ENCODE data around the gene DDR2.

DDR2 gene

DNA sequence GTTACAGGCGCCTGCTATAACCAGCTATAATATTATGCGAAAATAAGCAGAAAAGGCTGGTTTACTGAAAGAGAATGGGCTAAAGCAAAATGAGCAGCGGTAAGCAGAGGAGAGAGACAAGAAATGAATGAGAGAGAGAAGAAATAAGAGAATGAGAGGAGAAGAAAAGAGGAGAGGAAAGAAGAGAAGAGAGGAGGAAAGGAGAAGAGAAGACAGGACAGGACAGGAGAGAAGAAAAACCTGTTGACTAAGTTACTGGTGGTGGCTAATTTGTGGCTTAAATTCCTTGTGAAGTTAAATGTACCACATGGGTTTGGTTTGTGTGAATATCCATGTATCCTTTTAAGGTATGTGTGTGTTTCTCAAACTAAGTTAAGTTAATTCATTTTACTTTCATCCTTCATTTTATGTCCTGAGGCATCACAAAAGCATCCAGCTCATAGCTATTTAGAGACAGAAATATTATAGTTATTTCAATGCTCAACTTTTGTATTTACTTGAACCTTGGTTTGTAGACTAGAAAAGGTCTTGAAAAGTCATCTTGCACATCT, 3.1 kb upstream of the DDR2 start:
- no peak overlapping the region for H3K4me3 ChIP-seq (ENCODE audit: control insufficient read depth, low read depth, low read length)
- TF ChIP-seq, protein P1, sequence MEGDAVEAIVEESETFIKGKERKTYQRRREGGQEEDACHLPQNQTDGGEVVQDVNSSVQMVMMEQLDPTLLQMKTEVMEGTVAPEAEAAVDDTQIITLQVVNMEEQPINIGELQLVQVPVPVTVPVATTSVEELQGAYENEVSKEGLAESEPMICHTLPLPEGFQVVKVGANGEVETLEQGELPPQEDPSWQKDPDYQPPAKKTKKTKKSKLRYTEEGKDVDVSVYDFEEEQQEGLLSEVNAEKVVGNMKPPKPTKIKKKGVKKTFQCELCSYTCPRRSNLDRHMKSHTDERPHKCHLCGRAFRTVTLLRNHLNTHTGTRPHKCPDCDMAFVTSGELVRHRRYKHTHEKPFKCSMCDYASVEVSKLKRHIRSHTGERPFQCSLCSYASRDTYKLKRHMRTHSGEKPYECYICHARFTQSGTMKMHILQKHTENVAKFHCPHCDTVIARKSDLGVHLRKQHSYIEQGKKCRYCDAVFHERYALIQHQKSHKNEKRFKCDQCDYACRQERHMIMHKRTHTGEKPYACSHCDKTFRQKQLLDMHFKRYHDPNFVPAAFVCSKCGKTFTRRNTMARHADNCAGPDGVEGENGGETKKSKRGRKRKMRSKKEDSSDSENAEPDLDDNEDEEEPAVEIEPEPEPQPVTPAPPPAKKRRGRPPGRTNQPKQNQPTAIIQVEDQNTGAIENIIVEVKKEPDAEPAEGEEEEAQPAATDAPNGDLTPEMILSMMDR (conservative IDR thresholded peaks at IDR 0.05; ENCODE audit: control insufficient read depth, insufficient read depth, low read depth, low read length) = no peak
- DNase-seq (ENCODE audit: low read depth) = no peak

DNA sequence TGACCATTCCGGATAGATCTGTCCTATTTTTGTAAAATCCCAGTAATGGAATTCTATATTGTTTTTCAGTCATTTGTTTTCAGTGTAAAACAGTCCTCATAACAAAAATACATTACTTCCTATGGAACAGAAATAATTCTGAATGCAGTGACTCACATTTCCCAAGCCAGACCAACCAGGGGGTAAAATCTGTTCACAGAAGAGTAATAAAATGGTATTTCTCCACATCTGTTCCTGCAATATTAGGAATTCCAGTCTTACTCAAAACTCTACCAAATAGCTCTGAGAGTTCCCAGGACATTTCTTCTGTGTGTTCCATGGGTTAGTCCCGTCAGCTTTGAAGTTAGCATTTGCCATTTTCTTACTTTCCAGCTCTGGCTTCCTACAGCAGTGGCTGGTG, 2.6 kb upstream of the DDR2 start:
- TF ChIP-seq, protein P1 (conservative IDR thresholded peaks at IDR 0.05; ENCODE audit: control insufficient read depth, insufficient read depth, low read depth, low read length) = no peak
- peak; percentile 90 for DNase-seq (ENCODE audit: low read depth)

DNA sequence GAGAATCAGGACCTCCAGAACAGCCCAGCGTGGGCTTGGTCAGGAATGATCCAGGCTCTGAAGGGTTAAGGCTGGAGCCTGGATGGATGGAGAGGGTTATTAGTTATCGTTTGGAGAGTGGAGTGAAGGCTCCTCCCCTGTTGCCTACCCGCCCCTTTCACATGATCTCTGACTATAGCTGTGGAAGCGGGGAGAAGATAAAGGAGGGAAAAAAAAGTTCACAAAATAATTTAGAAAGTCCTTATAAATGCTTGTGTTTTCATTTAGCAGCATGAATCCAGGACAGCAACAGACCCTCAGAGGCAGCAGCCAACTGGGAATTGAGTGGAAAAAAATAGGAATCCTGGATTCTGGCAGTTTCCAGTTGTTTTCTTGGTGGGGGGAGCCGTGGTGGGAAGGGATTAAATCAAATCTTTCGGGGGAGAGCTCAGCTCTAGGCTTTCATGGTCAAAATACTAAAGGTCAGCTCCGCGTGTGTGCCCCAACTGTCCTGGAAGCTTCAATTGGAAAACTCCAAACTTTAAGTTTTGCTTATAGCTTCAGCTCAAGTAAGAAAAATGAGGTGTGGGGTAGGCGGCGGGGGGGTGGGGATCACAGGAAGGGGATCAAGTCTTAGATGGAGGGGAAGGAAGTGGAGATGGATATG, 595 bp upstream of the DDR2 start:
- H3K4me3 ChIP-seq (ENCODE audit: control insufficient read depth, low read depth, low read length) = peak overlapping the region; percentile 84
- DNase-seq (ENCODE audit: low read depth) = peak; percentile 81
- TF ChIP-seq, protein P1 (conservative IDR thresholded peaks at IDR 0.05; ENCODE audit: control insufficient read depth, insufficient read depth, low read depth, low read length) = no peak

More for the DNA sequence above, 2.6 kb upstream of the DDR2 start:
- no peak overlapping the region for H3K4me3 ChIP-seq (ENCODE audit: control insufficient read depth, low read depth, low read length)

DNA sequence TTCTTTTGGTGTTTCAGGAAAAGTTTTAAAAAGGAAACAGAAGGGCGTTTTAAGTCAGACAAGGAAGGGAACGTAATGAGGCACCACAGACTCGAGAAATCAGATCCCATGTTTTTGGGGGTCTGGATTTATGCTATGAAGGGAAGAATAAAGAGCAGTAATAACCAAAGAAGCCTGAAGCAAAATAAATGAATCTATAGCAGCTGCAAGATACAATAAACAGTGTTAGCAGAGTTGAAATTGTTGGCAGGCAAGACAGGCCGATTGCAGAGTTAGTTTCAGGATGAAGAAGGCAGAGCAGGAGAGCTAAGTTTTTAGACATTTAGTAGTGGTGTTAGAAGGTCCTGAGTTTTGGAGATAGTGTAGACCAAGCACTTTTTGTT, 425 bp downstream of the DDR2 start:
- TF ChIP-seq, protein P1 (conservative IDR thresholded peaks at IDR 0.05; ENCODE audit: control insufficient read depth, insufficient read depth, low read depth, low read length) = no peak
- peak overlapping the region; percentile 84 for H3K4me3 ChIP-seq (ENCODE audit: control insufficient read depth, low read depth, low read length)
- DNase-seq (ENCODE audit: low read depth) = no peak

DNA sequence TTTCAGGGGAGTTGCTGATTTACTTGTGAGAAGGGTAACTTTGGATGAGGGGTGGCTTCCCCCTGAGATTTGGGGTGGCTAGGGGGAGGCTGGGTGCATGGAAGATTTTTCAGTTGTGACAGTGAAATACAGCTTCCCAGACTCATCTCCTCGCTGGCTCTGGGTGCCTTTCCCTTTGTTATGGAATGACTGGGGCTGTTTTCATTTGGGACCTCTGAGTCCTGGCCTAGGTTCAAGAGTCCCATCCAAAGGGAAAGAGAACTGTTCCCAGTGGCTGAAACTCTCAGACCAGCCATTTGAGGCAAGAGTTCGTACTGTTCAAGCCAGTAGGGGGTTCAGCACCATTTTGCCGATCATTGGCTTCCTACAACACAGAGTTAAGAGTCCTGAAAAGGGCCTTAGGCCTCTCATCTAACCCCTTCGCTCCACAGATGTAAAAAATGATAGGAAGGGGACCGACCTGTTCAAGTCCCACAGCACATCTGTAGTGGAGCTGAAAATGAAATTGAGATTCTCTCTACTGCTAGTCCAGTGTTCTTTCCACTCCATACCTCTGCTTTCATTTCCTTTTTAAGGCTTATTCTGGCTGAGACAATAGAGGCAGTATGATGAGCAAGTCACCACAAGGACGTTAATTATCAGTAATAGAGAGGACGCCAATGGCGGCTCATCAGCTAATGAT, 958 bp downstream of the DDR2 start:
- TF ChIP-seq, protein P1 (conservative IDR thresholded peaks at IDR 0.05; ENCODE audit: control insufficient read depth, insufficient read depth, low read depth, low read length) = peak; percentile 35
- peak overlapping the region; percentile 84 for H3K4me3 ChIP-seq (ENCODE audit: control insufficient read depth, low read depth, low read length)

DNA sequence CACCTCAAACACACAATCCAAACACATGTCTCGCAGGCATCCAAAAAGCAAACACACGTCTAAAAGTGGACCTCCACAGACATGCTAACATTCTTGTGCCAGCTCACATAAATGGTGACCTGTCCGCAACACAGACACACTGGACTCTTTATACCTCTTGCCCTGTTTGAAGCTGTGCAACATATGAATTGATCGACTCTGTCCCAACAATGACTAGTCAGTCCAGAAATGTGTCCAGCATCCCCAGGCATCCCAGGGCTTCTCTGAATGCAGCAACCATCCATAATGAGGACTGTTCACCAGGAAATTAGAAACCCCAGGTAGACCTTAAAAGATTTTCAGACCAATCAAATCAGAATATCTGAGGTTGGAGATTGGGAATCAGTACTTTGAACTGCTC, 3.2 kb downstream of the DDR2 start:
- peak overlapping the region; percentile 84 for H3K4me3 ChIP-seq (ENCODE audit: control insufficient read depth, low read depth, low read length)
- DNase-seq (ENCODE audit: low read depth) = no peak
- TF ChIP-seq, protein P1 (conservative IDR thresholded peaks at IDR 0.05; ENCODE audit: control insufficient read depth, insufficient read depth, low read depth, low read length) = no peak

More for the DNA sequence above, 958 bp downstream of the DDR2 start:
- DNase-seq (ENCODE audit: low read depth) = peak; percentile 68
